Esophagus squamous epithelium (tissue), 5 donors: ENCODE data around the gene NPY4R2. TPM values are rescaled to one million over a fixed set of nuclear protein-coding genes. Genes with fewer than 3 reads are reported as not detected.
"Not testable (repeated sequence)": the region's sequence is repeated elsewhere in the genome, so short reads cannot be mapped to it uniquely, and the experiment has no call there.

Experiments
- DNase-seq: peaks from one replicate; lab custom pipeline; 2025; lab: John Stamatoyannopoulos, UW
- H3K27ac ChIP-seq, 4 donors: fragments of 200-600 bp; sonication (generic); one replicate each; pipeline ENCODE4 v1.5.1; 2016 to 2019; ENCODE audit warnings: mild to moderate bottlenecking in 1 of 4
- H3K27me3 ChIP-seq, 4 donors: fragments of 200-600 bp; sonication (generic); 1 replicate in 3 of 4; 2 replicates in 1 of 4; pipeline versions ENCODE4 v1.5.1 to v1.6.0; 2017 to 2021; ENCODE audit warnings: antibody characterized with exemption in 1 of 4
- H3K36me3 ChIP-seq, 3 donors: fragments of 200-600 bp; sonication (generic); one replicate each; pipeline ENCODE4 v1.5.1; 2016 to 2019
- H3K4me1 ChIP-seq, 3 donors: fragments of 200-600 bp; sonication (generic); one replicate each; pipeline ENCODE4 v1.5.1; 2017 to 2019
- H3K4me3 ChIP-seq, 4 donors: fragments of 200-600 bp; sonication (generic); 1 replicate in 3 of 4; 2 replicates in 1 of 4; pipeline ENCODE4 v1.5.1; 2016 to 2019; ENCODE audit warnings: mild to moderate bottlenecking in 2 of 4, moderate library complexity in 1 of 4
- H3K9me3 ChIP-seq, 3 donors: fragments of 200-600 bp; sonication (generic); one replicate each; pipeline ENCODE4 v1.5.1; 2016 to 2019
- WGBS, 2 donors: methylation state at CpG; one replicate each; pipeline ENCODE4 v1.1.5; 2018; 5-methylcytosine and 5-hydroxymethylcytosine counted together
- intact Hi-C: fragments of 100-400 bp; cut with DNase I; formaldehyde crosslinking; loops from one replicate; pipeline ENCODE4 v1.15.0; 2022
- total RNA-seq, 4 donors: library from RNA; depleted of rRNA; stranded (reverse); fragments of >200 nt; gene quantifications; one replicate each; pipeline ENCODE4 v1.1.0, GENCODE V29; 2016
- donor health status: DM: yes; HTN: yes; CAD: no.

NPY4R2 gene
- total RNA-seq, 4 donors from 2014 or later, result not detected

GRCh38 chr10:47910486-47910885, 8.0 kb upstream of the NPY4R2 start:
- H3K27me3 ChIP-seq, H3K4me3 ChIP-seq, H3K4me1 ChIP-seq, intact Hi-C loops, H3K36me3 ChIP-seq, H3K9me3 ChIP-seq, H3K27ac ChIP-seq, DNase-seq: not testable (repeated sequence)
- WGBS, 2 donors, result no CpG with 5 or more reads among the region's 4 CpGs

GRCh38 chr10:47914052-47914451, 4.4 kb upstream of the NPY4R2 start:
- H3K4me3 ChIP-seq, intact Hi-C loops, H3K27ac ChIP-seq, H3K4me1 ChIP-seq, H3K9me3 ChIP-seq, H3K36me3 ChIP-seq, DNase-seq, H3K27me3 ChIP-seq: not testable (repeated sequence)
- no CpG with 5 or more reads among the region's 2 CpGs for WGBS, 2 donors

DNA sequence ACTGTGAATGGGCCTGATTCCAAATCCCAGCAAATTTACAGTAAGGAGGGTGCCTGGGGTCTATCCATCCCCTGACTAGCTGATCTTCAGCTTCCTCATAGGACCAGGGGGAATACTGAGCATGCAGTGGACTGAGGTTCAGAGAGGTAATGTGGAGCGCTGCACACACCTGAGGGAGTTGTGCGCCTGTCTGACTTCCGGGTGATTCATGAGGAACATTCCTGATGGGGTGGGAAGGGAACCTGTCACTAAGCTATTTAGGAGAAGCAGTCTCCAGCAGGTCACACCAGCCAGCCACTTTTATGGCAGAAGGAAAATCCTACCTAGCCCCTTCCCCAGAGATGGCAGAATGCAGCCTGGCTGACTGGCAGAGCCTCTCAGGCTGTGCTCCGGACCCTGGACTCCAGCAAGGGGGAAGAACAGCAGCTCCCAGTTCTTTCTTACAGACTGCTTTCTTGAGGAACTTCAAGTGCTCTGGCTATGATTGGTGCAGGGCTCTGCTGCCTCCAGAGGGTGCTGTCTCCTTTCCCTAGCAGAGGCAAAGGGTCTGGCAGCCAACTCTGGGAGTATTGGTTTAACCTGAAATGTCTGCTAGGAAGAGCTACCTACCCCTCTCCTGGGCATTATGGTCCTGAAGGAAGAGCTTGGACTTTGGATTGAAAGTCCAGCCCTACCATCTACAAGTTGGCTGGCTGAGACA, 2.5 kb upstream of the NPY4R2 start:
- H3K27me3 ChIP-seq, DNase-seq, H3K27ac ChIP-seq, H3K36me3 ChIP-seq, intact Hi-C loops, H3K4me3 ChIP-seq, H3K4me1 ChIP-seq, H3K9me3 ChIP-seq: not testable (repeated sequence)
- no CpG with 5 or more reads among the region's 4 CpGs for WGBS, 2 donors

GRCh38 chr10:47920610-47921009, 2.1 kb downstream of the NPY4R2 start:
- H3K27ac ChIP-seq, H3K4me1 ChIP-seq, H3K4me3 ChIP-seq, DNase-seq, H3K9me3 ChIP-seq, H3K36me3 ChIP-seq, intact Hi-C loops, H3K27me3 ChIP-seq: not testable (repeated sequence)
- 80% methylated on average over 1 of the region's 2 CpGs; no CpG with 5 or more reads in 1 of the 2 donors for WGBS, 2 donors

DNA sequence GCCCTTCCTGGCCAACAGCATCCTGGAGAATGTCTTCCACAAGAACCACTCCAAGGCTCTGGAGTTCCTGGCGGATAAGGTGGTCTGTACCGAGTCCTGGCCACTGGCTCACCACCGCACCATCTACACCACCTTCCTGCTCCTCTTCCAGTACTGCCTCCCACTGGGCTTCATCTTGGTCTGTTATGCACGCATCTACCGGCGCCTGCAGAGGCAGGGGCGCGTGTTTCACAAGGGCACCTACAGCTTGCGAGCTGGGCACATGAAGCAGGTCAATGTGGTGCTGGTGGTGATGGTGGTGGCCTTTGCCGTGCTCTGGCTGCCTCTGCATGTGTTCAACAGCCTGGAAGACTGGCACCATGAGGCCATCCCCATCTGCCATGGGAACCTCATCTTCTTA, 4.0 kb downstream of the NPY4R2 start:
- H3K4me1 ChIP-seq, H3K9me3 ChIP-seq, H3K27ac ChIP-seq, H3K4me3 ChIP-seq, H3K36me3 ChIP-seq, DNase-seq, intact Hi-C loops, H3K27me3 ChIP-seq: not testable (repeated sequence)
- WGBS, 2 donors, result no CpG with 5 or more reads among the region's 10 CpGs

GRCh38 chr10:47924628-47925027, 6.2 kb downstream of the NPY4R2 start:
- H3K36me3 ChIP-seq, DNase-seq, H3K4me1 ChIP-seq, H3K27ac ChIP-seq, H3K27me3 ChIP-seq, H3K4me3 ChIP-seq, intact Hi-C loops, H3K9me3 ChIP-seq: not testable (repeated sequence)
- WGBS, 2 donors, result 93 to 100% methylated on average over 3 of the region's 5 CpGs

GRCh38 chr10:47927147-47927916, 8.9 kb downstream of the NPY4R2 start:
- H3K27ac ChIP-seq, H3K4me3 ChIP-seq, DNase-seq, H3K27me3 ChIP-seq, H3K9me3 ChIP-seq, H3K4me1 ChIP-seq, H3K36me3 ChIP-seq, intact Hi-C loops: not testable (repeated sequence)
- no CpG with 5 or more reads among the region's 9 CpGs for WGBS, 2 donors

DNA sequence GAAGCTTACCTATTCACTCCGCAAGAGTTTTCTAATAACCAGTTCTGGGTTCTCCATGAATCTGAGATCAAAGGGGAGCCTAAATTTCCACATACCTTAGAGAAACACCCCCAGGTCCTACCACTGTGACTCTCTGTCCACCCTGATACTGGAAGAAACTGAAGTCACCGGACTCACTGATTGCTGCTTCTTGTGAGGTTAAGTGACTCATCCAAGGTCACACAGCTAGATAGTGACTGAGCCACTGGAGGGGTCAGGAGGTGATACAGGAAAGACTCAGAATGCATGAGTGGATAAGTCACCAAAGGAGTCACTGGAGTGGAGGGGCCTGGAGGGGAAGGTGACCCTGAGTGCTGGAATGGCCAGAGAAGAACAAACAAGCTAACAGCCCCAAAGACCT, 9.8 kb downstream of the NPY4R2 start:
- H3K4me1 ChIP-seq, intact Hi-C loops, DNase-seq, H3K27ac ChIP-seq, H3K27me3 ChIP-seq, H3K36me3 ChIP-seq, H3K4me3 ChIP-seq, H3K9me3 ChIP-seq: not testable (repeated sequence)
- WGBS, 2 donors, result no CpG with 5 or more reads among the region's 2 CpGs

- DNase-seq, H3K27ac ChIP-seq, H3K4me1 ChIP-seq, H3K36me3 ChIP-seq, H3K4me3 ChIP-seq, H3K27me3 ChIP-seq, H3K9me3 ChIP-seq, intact Hi-C loops: not testable (repeated sequence)
- no CpG with 5 or more reads among the region's 1 CpG for WGBS, 2 donors
Observed at GRCh38 chr10:47932824-47933223, 14.4 kb downstream of the NPY4R2 start.

DNA sequence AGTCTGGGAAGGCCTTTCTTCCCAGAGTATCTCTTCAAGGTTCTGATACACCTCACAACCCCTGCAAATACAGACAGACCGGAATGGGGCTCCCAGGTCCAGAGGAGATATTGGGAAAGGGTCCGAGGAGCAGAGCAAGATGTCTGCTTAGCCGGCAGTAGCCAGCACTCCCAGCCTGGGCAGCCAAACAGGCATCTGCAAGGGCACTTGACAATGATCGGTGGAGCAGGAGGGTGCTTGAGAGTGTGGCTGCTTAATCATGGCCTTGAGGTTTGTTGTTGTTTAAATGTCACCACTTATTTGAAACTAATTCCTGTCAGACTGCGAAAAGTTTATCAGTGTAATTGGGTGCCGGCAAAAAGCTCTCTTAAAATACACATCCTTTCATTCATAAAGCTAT, 15.0 kb downstream of the NPY4R2 start:
- WGBS, 2 donors, result 96% methylated on average over 4 of the region's 6 CpGs; no CpG with 5 or more reads in 1 of the 2 donors
- H3K4me3 ChIP-seq, H3K4me1 ChIP-seq, DNase-seq, intact Hi-C loops, H3K27ac ChIP-seq, H3K36me3 ChIP-seq, H3K27me3 ChIP-seq, H3K9me3 ChIP-seq: not testable (repeated sequence)

GRCh38 chr10:47936772-47937228, 18.3 kb downstream of the NPY4R2 start:
- H3K4me1 ChIP-seq, H3K27ac ChIP-seq, H3K4me3 ChIP-seq, H3K9me3 ChIP-seq, intact Hi-C loops, H3K36me3 ChIP-seq, DNase-seq, H3K27me3 ChIP-seq: not testable (repeated sequence)
- 92% methylated on average over 2 of the region's 8 CpGs; no CpG with 5 or more reads in 1 of the 2 donors for WGBS, 2 donors

- H3K36me3 ChIP-seq, intact Hi-C loops, H3K4me3 ChIP-seq, DNase-seq, H3K4me1 ChIP-seq, H3K27me3 ChIP-seq, H3K9me3 ChIP-seq, H3K27ac ChIP-seq: not testable (repeated sequence)
- 100% methylated on average over 1 of the region's 3 CpGs; no CpG with 5 or more reads in 1 of the 2 donors for WGBS, 2 donors
Observed at GRCh38 chr10:47937634-47938033, 19.2 kb downstream of the NPY4R2 start.

DNA sequence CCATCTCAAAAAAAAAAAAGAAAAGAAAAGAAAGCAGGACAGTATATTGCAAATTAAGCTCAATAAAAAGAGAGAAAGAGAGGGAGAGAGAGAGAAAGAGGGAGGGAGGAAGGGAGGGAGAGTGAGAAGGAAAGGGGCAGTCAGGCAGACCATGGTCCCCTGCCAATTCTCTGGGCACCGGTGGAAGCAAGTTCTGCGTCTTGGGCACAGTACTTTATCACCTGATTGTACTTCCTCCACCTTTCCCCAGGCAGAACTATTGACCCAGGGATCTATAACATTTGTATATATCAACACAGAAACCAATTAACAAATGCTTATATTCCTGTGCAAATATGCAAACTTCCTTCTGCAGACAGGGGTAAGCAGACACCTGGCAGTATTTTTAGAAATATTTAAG, 22.4 kb downstream of the NPY4R2 start:
- WGBS, 2 donors, result 43% methylated on average over 2 of the region's 2 CpGs; no CpG with 5 or more reads in 1 of the 2 donors

More for the DNA sequence above, 22.4 kb downstream of the NPY4R2 start:
- DNase-seq, H3K27me3 ChIP-seq, H3K27ac ChIP-seq, intact Hi-C loops, H3K36me3 ChIP-seq, H3K4me1 ChIP-seq, H3K4me3 ChIP-seq, H3K9me3 ChIP-seq: not testable (repeated sequence)
